ENCODE results near the gene SLC12A3.
A peak's percentile ranks its signal among the peaks of the same experiment; 100 is the strongest.
"Not testable (repeated sequence)": the region's sequence is repeated elsewhere in the genome, so short reads cannot be mapped to it uniquely, and the experiment has no call there.

SLC12A3 gene

DNA sequence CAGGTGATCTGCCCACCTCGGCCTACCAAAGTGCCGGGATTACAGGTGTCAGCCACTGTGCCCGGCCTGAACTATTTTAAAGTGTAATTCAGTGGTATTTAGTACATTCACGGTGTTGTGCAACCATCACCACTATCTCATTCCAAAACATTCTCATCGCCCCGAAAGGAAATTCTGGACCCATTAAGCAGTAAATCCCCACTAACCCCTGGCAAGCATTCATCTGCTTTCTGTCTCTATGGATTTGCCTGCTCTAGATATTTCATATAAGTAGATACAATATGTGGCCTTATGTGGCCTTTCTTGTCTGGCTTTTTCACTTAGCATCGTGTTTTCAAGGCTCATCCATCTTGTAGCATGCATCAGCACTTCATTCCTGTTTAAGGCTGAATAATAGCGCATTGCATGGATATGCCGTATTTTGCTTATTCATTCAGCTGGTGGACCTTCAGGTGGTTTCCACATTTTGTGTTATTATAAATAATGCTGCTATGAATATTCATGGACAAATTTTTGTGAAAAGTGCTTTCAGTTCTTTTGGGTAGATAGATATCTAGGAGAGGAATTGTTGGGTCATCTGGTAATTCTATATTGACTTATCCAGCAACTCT lies 58.6 kb downstream of the SLC12A3 start:
- DNase-seq: no peak

GRCh38 chr16:56927471-56927870 lies 62.5 kb downstream of the SLC12A3 start:
- no peak for DNase-seq

DNA sequence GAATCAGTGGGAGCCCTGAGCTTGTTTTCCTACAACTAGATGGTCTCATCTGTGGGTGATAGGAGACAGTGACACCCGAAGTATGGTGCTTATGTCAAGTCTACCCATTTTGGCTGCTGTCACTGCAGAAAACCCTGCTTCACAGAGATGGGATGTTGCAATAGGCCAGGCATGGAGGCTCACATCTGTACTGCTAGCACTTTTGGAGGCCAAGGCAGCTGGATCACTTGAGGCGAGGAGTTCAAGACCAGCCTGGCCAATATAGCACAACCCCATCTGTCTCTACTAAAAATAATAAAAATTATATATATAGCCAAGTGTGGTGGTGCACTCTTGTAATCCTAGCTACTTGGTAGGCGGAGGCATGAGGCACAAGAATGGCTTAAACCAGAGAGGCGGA lies 64.6 kb downstream of the SLC12A3 start:
- no peak for DNase-seq

DNA sequence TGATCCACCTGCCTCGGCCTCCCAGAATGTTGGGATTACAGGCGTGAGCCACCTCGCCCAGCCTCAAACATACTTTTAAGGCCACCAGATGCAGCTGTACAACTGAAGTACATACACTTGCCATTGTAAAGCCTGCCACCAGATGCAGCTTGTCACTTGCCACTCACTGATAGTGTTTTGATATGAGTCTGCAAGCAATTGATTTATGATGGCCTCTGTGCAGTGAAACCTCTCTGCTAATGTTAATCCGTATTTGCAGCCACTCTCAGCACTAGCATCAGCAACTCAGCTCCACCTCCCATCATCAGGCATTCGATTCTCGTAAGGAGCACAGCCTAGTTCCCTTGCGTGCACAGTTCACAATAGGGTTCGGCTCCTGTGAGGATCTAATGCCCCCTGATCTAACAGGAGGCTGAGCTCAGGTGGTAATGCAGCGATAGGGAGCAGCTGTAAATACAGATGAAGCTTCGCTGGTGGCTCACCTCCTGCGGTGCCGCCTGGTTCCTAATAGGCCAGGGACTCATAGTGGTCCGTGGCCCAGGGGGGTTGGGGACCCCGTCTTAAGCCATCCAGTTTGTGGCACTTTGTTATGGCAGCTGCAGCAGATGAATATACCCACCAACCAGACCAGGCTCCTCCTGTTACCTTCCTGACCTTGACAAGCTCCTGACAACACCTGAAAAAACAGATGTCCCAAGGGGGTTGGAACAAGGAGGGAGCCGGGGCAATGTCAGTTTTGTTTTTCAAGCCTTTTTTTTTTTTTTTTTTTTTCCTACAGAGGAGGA lies 65.7 kb downstream of the SLC12A3 start:
- DNase-seq: peak; percentile 85

GRCh38 chr16:56931271-56931891 lies 66.4 kb downstream of the SLC12A3 start:
- no peak for DNase-seq

DNA sequence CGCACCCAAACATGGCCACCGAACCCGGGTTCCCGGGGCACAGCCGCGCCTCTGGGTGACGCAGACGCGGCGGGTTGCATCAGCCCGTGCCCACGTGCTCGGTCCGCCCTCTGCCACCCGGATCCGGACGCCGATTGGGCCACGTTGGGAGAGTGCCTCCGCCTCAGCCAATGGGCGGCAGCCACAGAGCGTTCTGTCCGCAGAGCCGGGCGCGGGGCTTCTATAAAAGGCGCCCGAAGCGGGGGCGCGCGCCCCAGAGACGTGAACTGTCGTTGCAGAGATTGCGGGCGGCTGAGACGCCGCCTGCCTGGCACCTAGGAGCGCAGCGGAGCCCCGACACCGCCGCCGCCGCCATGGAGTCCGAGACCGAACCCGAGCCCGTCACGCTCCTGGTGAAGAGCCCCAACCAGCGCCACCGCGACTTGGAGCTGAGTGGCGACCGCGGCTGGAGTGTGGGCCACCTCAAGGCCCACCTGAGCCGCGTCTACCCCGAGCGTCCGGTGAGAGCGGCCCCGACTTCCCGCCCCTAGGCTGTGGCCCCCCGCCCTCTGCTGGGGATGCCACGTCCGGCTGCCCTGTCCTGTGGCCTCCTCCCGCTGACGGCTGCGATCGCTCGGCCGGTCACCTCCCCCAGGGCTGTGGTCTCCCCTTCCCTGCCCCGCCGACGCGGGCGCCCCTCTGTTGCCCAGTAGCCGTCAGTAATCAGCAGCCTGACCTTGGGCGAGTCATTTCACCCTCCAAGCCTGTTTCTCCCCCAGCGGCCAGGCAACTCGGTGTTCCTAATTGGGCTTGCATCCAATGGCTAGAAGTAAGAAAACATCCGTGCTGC lies 67.1 kb downstream of the SLC12A3 start, which contains the start of gene HERPUD1:
HERPUD1 (plus strand) TSS at position 251 of the 829 bp plus-strand sequence; CDS start at position 354, 103 bp downstream.
- DNase-seq: peak; percentile 93

- DNase-seq: no peak
Measured at GRCh38 chr16:56932721-56933619, 68.0 kb downstream of the SLC12A3 start.

GRCh38 chr16:56933828-56934598 lies 69.0 kb downstream of the SLC12A3 start:
- no peak for DNase-seq

- not testable (repeated sequence) for DNase-seq
Measured at GRCh38 chr16:56934599-56935145, 69.7 kb downstream of the SLC12A3 start.

DNA sequence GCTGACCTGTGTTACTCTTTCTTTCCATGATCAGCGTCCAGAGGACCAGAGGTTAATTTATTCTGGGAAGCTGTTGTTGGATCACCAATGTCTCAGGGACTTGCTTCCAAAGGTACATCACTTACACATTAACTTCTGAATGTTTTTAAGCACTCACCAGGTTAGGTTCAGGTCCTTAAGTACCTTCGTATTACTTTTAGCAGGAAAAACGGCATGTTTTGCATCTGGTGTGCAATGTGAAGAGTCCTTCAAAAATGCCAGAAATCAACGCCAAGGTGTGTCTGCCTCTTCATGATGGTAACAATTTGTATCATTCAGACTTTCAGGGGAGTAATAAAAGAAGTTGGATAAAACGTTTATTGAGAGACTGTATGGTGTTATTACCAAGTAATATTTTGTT lies 70.2 kb downstream of the SLC12A3 start:
- DNase-seq: no peak

GRCh38 chr16:56936491-56936890 lies 71.5 kb downstream of the SLC12A3 start:
- no peak for DNase-seq

DNA sequence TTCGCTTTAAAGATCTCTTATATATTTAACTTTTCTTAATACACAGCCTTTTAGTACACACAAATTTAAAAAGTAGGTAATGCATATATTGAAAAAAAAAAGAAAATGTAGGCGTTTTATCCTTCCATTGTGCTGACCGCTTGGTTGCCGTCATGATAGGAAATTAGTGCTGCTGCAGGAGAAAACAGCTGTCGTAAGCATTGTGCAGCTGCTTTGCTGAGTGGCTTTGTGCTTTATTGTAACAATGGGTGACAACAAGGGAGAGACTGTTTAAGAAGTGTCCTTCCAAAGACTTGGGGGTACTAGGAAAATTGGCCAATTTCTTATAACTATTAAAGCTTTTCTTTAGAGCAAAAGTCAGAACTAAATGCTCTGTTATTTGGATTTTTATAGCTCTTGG lies 71.9 kb downstream of the SLC12A3 start:
- DNase-seq: no peak

DNA sequence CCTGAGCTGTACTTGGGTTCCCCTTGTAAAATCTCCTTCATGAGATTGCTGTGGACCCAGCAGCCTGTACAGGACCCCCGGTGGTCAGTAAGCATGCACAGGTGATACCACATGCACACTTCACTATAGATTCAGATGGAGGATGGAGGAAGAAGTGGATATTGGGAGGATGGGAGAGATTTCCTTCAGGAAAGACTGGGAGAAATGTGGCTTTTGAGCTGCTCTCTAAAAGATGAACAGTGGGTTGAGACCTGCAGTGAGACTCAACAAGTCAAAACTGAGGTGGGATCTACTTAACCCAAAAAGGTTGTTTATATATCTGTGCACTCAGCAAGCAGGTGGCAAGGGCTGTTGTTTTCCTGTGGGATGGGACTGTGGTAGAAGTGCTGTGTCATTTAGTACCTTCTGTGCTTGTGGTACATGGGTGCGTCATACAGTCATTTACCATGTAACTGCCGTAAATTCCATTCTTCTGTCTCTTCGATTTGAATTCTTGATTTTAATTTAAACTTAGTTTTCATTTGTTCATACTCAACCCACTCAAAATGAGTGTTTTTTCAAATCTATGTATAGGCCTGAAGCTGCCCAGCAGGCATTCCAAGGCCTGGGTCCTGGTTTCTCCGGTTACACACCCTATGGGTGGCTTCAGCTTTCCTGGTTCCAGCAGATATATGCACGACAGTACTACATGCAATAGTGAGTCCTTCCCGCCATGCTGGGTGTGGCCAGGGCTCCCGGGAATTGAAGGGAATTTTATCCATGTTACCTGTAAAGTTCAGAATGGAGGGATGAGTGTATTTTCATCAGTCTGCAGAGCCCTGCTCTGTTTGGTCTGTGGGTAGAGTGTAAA lies 73.9 kb downstream of the SLC12A3 start:
- DNase-seq: no peak

- peak; percentile 73 for DNase-seq
Measured at GRCh38 chr16:56939801-56940200, 74.8 kb downstream of the SLC12A3 start.

DNA sequence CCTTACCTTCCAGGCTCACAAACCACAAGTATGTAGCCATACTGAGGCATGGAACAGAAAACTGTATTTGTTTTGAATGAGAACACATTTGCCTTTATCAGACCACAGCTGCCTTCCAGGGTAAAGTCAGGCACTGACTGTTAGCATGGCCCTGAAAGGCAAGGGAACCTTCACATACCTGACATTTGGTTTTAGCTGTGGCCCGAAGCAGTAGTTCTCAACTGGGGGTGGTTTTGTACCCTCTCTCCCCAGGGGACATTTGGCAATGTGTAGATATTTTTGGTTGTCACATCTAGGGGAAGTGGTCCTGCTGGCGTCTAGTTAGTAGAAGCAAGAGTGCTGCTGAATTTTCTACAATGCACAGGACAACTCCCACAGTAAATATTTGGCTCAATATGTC lies 76.1 kb downstream of the SLC12A3 start:
- DNase-seq: no peak

DNA sequence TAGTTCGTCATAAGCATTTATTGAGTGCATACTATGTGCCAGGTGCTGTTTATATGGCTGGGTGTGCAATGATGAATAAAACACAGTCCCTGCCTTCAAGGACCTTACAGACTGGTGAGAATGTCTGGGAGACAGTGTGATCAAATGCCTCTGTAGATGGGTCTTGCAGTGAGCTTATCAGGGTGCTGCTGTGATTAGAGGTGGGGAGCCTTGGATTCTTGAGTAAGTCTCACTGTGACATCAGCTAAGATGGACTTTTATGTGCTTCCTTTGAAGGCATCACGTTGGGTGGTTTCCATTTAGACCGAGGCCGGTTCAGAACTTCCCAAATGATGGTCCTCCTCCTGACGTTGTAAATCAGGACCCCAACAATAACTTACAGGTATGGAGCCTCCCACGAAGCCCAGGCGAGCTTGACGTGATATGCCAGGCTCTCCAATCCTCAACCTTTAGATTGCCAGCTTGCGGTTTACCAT lies 76.9 kb downstream of the SLC12A3 start:
- no peak for DNase-seq

GRCh38 chr16:56943761-56944375 lies 78.9 kb downstream of the SLC12A3 start:
- no peak for DNase-seq

- no peak for DNase-seq
Measured at GRCh38 chr16:56944954-56945839, 80.2 kb downstream of the SLC12A3 start.

All from NCI-H2107 (cell line).